PC-3 (cell line): ENCODE data around the gene MTNR1B. TPM values are rescaled to one million over a fixed set of nuclear protein-coding genes. Genes with fewer than 3 reads are reported as not detected.
A peak's percentile ranks its signal among the peaks of the same experiment; 100 is the strongest.

Experiments used
- ATAC-seq: fragments of 200-7000 bp; cut with Tn5 transposase; 2 replicates; pipeline ENCODE4 v1.9.1; 2020; ENCODE audit warnings: mild to moderate bottlenecking, moderate library complexity
- BruUV-seq: library from RNA; stranded (reverse); fragments of 400-500 nt; replicated peaks from 2 replicates; lab custom pipeline; 2021; lab: Mats Ljungman, UMichigan
- CTCF ChIA-PET: fragments of 300-600 bp; sonication (Branson Sonifier 250); formaldehyde crosslinking; loops from one replicate; lab custom pipeline; 2022; ENCODE audit warnings: antibody characterized with exemption; lab: Charles Lee
- POLR2A ChIA-PET: fragments of 300-600 bp; sonication (Branson Sonifier 250); formaldehyde crosslinking; loops from one replicate; lab custom pipeline; 2022; ENCODE audit warnings: antibody characterized with exemption; ENCODE audit not compliant: unreplicated experiment; lab: Charles Lee
- DNase-seq: peaks from one replicate; pipeline ENCODE4 v3.0.0-alpha.2; 2015
- H2AFZ ChIP-seq: fragments of 300-600 bp; sonication (generic); 2 replicates; pipeline ENCODE4 v1.6.0; 2016; ENCODE audit warnings: antibody characterized with exemption, low read length
- H3F3A ChIP-seq: fragments of 300-600 bp; sonication (generic); one replicate; pipeline ENCODE4 v1.6.0; 2017; ENCODE audit warnings: antibody characterized with exemption, low read length, control low read depth, mild to moderate bottlenecking; ENCODE audit not compliant: unreplicated experiment
- H3K27ac ChIP-seq: fragments of 300-600 bp; sonication (generic); 2 replicates; pipeline ENCODE4 v1.5.1; 2016; ENCODE audit warnings: mild to moderate bottlenecking, low read length
- H3K27me3 ChIP-seq: fragments of 300-600 bp; sonication (generic); 2 replicates; pipeline ENCODE4 v1.6.1; 2016; ENCODE audit warnings: low read length, mixed read lengths
- H3K36me3 ChIP-seq: fragments of 300-600 bp; sonication (generic); 2 replicates; pipeline ENCODE4 v1.6.1; 2016; ENCODE audit warnings: low read depth, mixed run types, low read length, mixed read lengths
- H3K4me1 ChIP-seq: fragments of 300-600 bp; sonication (generic); 2 replicates; pipeline ENCODE4 v1.5.1; 2016; ENCODE audit warnings: low read length; ENCODE audit not compliant: insufficient read depth
- H3K4me2 ChIP-seq: fragments of 300-600 bp; sonication (generic); 2 replicates; pipeline ENCODE4 v1.6.0; 2016; ENCODE audit warnings: low read length
- H3K4me3 ChIP-seq: fragments of 300-600 bp; sonication (generic); 2 replicates; pipeline ENCODE4 v1.5.1; 2016; ENCODE audit warnings: mild to moderate bottlenecking, low read length, mixed read lengths
- H3K79me2 ChIP-seq: fragments of 300-600 bp; sonication (generic); 2 replicates; pipeline ENCODE4 v1.6.1; 2017; ENCODE audit warnings: low read length, mixed read lengths
- H3K9ac ChIP-seq: fragments of 300-600 bp; sonication (generic); 2 replicates; pipeline ENCODE4 v1.6.0; 2016; ENCODE audit warnings: mild to moderate bottlenecking, low read length
- H3K9me2 ChIP-seq: fragments of 300-600 bp; sonication (generic); replicated peaks from 2 replicates; pipeline ENCODE4 v1.6.1; 2016; ENCODE audit warnings: mixed run types, low read length, mixed read lengths
- H3K9me3 ChIP-seq: fragments of 300-600 bp; sonication (generic); 2 replicates; pipeline ENCODE4 v1.6.1; 2016; ENCODE audit warnings: low read length, mixed read lengths
- H4K20me1 ChIP-seq: fragments of 300-600 bp; sonication (generic); 2 replicates; pipeline ENCODE4 v1.6.1; 2016; ENCODE audit warnings: low read length, mixed read lengths
- CTCF ChIP-seq: fragments of 300-600 bp; sonication (generic); conservative IDR thresholded peaks from 2 replicates; pipeline ENCODE4 v1.5.1; 2017; ENCODE audit warnings: antibody characterized with exemption, low read depth, mild to moderate bottlenecking, low read length
- EZH2 ChIP-seq: fragments of 300-600 bp; sonication (generic); IDR thresholded peaks from one replicate; pipeline ENCODE4 v1.6.1; 2017; ENCODE audit warnings: antibody characterized with exemption, mild to moderate bottlenecking, low read length; ENCODE audit not compliant: unreplicated experiment
- EZH2phosphoT487 ChIP-seq: fragments of 300-600 bp; sonication (generic); IDR thresholded peaks from 2 replicates; pipeline ENCODE4 v1.6.1; 2018; ENCODE audit warnings: mild to moderate bottlenecking, antibody characterized with exemption, low read length, borderline replicate concordance
- intact Hi-C: fragments of 100-400 bp; cut with micrococcal nuclease; formaldehyde crosslinking; loops from 2 replicates; pipeline ENCODE4 v1.9.0; 2023
- total RNA-seq: library from RNA; depleted of rRNA; stranded (reverse); fragments of >200 nt; gene quantifications from 2 replicates; pipeline ENCODE4 v1.2.3, GENCODE V29; 2014

Gene MTNR1B
- total RNA-seq, 1 experiment from 2014 or later, result not detected

- ChIA-PET CTCF (no interaction called here), POLR2A (no interaction called here)
- no TSS peak for BruUV-seq
- no peak overlapping the region for H2AFZ ChIP-seq
- no peak overlapping the region for H3K27ac ChIP-seq
- no peaks in the 10 kb centered on the region for H3K9me2 ChIP-seq
- H3K36me3 ChIP-seq, result no peaks in the 10 kb centered on the region
- H3K4me1 ChIP-seq, result no peaks in the 10 kb centered on the region
- no peaks in the 10 kb centered on the region for H3K79me2 ChIP-seq
- TF ChIP-seq CTCF, result no peak
- TF ChIP-seq EZH2phosphoT487, result no peak
- no peak for TF ChIP-seq EZH2
- no peaks in the 10 kb centered on the region for H4K20me1 ChIP-seq
- no peak for ATAC-seq
- DNase-seq, result peak; percentile 41
- no peak overlapping the region for H3K4me2 ChIP-seq
- no peaks in the 10 kb centered on the region for H3F3A ChIP-seq
- peaks cover 26% of the 10 kb centered on the region; the same call in 1 of the 2 replicates for H3K27me3 ChIP-seq
- intact Hi-C loops, result no loop called here
- H3K9me3 ChIP-seq, result no peaks in the 10 kb centered on the region
- no peak overlapping the region for H3K4me3 ChIP-seq
- no peak overlapping the region for H3K9ac ChIP-seq
Measured at GRCh38 chr11:92964471-92964870, 5.0 kb upstream of the MTNR1B start.

- H2AFZ ChIP-seq, result no peak overlapping the region
- no peaks in the 10 kb centered on the region for H3K36me3 ChIP-seq
- no peak overlapping the region for H3K27ac ChIP-seq
- DNase-seq (no peak), ATAC-seq (no peak)
- CTCF ChIA-PET, result no interaction called here
- POLR2A ChIA-PET, result no interaction called here
- no peaks in the 10 kb centered on the region for H3K79me2 ChIP-seq
- no peak for TF ChIP-seq CTCF
- no peak for TF ChIP-seq EZH2phosphoT487
- TF ChIP-seq EZH2, result no peak
- no TSS peak for BruUV-seq
- no peak overlapping the region for H3K4me2 ChIP-seq
- peaks cover 26% of the 10 kb centered on the region; the same call in 1 of the 2 replicates for H3K27me3 ChIP-seq
- H3K4me3 ChIP-seq, result no peak overlapping the region
- no peaks in the 10 kb centered on the region for H4K20me1 ChIP-seq
- H3K9me2 ChIP-seq, result no peaks in the 10 kb centered on the region
- intact Hi-C loops, result no loop called here
- no peaks in the 10 kb centered on the region for H3K4me1 ChIP-seq
- H3F3A ChIP-seq, result no peaks in the 10 kb centered on the region
- no peaks in the 10 kb centered on the region for H3K9me3 ChIP-seq
- no peak overlapping the region for H3K9ac ChIP-seq
Measured at GRCh38 chr11:92965196-92965595, 4.3 kb upstream of the MTNR1B start.

GRCh38 chr11:92967178-92967577 is 2.3 kb upstream of the MTNR1B start:
- BruUV-seq, result no TSS peak
- DNase-seq (no peak), ATAC-seq (no peak)
- H3K27me3 ChIP-seq, result peaks cover 29% of the 10 kb centered on the region; the same call in 1 of the 2 replicates
- H3K27ac ChIP-seq, result no peak overlapping the region
- intact Hi-C loops, result no loop called here
- H3K9ac ChIP-seq, result no peak overlapping the region
- no peaks in the 10 kb centered on the region for H3K79me2 ChIP-seq
- no peaks in the 10 kb centered on the region for H3F3A ChIP-seq
- H3K36me3 ChIP-seq, result no peaks in the 10 kb centered on the region
- no peaks in the 10 kb centered on the region for H3K9me3 ChIP-seq
- H3K4me2 ChIP-seq, result no peak overlapping the region
- ChIA-PET POLR2A (no interaction called here), CTCF (no interaction called here)
- H3K4me3 ChIP-seq, result no peak overlapping the region
- H3K9me2 ChIP-seq, result no peaks in the 10 kb centered on the region
- TF ChIP-seq CTCF (no peak), EZH2phosphoT487 (no peak), EZH2 (no peak)
- no peaks in the 10 kb centered on the region for H3K4me1 ChIP-seq
- H2AFZ ChIP-seq, result no peak overlapping the region
- no peaks in the 10 kb centered on the region for H4K20me1 ChIP-seq
